ENCODE results near the gene PRDM7. TPM values are rescaled to one million over a fixed set of nuclear protein-coding genes. Genes with fewer than 3 reads are reported as not detected.

Gene PRDM7
- total and polyA plus RNA-seq, 9 of the 15 experiments (the other 6 are each of a cell fraction or from before 2014, with no cell fraction given), result not detected

DNA sequence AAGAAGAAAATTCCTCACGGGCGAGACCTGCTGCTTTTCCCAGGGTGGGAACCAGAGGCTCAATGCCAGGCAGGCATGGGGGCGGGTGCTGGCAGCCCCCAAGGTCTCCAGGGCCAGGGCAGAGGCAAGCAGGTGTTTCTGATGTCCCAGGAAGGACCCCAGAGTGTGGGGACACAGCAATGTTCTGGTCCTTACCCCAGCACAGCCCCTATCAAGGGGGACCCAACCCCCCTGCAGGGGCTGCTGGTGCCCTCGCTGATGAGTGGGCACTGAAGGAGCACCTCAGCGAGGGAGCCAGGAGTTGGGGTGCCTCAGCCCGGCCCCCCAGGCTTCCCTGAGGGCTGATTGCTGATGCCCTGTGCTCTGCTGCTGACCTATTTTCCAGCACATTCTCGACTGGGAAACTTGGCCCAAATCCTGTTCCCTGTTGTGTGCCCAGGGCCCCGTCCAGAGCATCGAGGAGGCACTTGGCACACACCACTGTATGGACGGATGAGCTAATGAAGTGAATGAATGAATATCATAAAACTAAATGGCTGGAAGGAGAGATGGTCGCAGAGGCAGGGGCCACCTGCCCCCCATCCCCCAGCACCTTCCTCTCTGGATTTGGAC, 60.7 kb downstream of the PRDM7 start (continued):
- no peak for TF ChIP-seq NR2F6 (CRISPR knock-in tag; IDR thresholded peaks at IDR 0.05)
- no peak for TF ChIP-seq ZC3H4 (CRISPR knock-in tag; IDR thresholded peaks at IDR 0.05; ENCODE audit: borderline replicate concordance)
- TF ChIP-seq KLF16 (IDR thresholded peaks at IDR 0.05), result no peak
- TF ChIP-seq ATF1 (CRISPR knock-in tag; IDR thresholded peaks at IDR 0.05), result no peak
- no peak for TF ChIP-seq ATF1 (tag; IDR thresholded peaks at IDR 0.05)
- TF ChIP-seq, protein P1, sequence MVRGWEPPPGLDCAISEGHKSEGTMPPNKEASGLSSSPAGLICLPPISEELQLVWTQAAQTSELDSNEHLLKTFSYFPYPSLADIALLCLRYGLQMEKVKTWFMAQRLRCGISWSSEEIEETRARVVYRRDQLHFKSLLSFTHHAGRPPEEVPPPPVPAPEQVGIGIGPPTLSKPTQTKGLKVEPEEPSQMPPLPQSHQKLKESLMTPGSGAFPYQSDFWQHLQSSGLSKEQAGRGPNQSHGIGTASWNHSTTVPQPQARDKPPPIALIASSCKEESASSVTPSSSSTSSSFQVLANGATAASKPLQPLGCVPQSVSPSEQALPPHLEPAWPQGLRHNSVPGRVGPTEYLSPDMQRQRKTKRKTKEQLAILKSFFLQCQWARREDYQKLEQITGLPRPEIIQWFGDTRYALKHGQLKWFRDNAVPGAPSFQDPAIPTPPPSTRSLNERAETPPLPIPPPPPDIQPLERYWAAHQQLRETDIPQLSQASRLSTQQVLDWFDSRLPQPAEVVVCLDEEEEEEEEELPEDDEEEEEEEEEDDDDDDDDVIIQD (CRISPR knock-in tag; IDR thresholded peaks at IDR 0.05), result no peak
- TF ChIP-seq SIN3A (IDR thresholded peaks at IDR 0.05; ENCODE audit: borderline replicate concordance in 2 of 2, control insufficient read depth in 1 of 2, low read depth in 2 of 2, low read length in 2 of 2), result no peak
- no peak for TF ChIP-seq KAT8 (IDR thresholded peaks at IDR 0.05; ENCODE audit: low read depth)

DNA sequence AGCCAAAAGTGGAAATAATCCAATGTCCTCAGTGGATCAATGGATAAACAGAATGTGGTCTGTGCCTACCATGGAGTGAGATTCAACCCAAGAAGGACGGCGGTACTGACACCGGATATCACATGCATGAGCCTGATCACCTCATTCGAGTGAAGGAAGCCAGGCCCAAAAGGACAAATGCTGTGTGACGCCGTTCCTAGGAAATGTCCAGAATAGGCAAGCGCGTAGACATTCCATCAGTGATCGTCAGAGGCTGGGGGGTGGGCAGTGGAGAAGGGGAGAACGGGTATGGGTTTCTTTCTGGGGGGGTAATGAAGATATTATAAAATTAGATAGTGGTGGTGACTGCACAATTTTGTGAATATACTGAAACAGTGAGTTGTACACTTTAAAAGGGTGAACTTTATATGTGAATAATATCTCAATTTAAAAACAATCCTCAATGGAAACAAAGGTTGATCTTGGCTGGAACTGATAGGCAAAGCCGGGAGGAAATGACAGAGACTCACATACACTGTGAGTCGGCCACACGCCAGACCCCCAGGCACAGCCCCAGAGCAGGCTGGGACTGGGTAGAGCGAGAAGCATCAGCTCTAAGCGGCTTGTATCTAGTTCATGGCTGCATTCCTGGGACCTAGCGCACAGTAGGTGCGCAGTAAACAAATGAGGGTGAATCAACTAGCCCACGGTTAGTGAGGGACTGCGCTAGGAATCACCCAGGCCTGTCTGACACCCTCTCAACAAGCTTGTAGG, 61.4 kb downstream of the PRDM7 start:
- CTCF ChIA-PET (ENCODE audit: low intra/inter-chr PET ratio), result no interaction called here
- intact Hi-C loops (cut with micrococcal nuclease), result no loop called here
- H3K4me3 ChIP-seq, result no peak overlapping the region
- POLR2A ChIA-PET, result interaction anchor here (0.5 kb wide), 1 partner anchor 105 kb away, joined by 3 read pairs; no protein-coding TSS in a partner anchor
- H3K4me2 ChIP-seq (ENCODE audit: insufficient read depth, low read length), result no peak overlapping the region
- no peaks in the 10 kb centered on the region for H3K9me1 ChIP-seq (ENCODE audit: control insufficient read depth, insufficient read depth, low read length)
- H3K79me2 ChIP-seq (ENCODE audit: control insufficient read depth, insufficient read depth, low read length), result 0 out of 3 replicates have a peak, but pooled peaks cover 6% of the 10 kb centered on the region
- no peak for DNase-seq (ENCODE audit: extremely low read depth in 1 of 4, low spot score in 3 of 4)
- H2AFZ ChIP-seq (ENCODE audit: low read depth, low read length), result no peak overlapping the region
- no peak overlapping the region for H3K27ac ChIP-seq (ENCODE audit: extremely low read depth, low read depth, low read length)
- TF ChIP-seq ZKSCAN1 (IDR thresholded peaks at IDR 0.05; ENCODE audit: low read depth, low read length) (peak; percentile 98), NFIC (IDR thresholded peaks at IDR 0.05) (no peak), ZFPM2 (CRISPR knock-in tag; IDR thresholded peaks at IDR 0.05) (no peak), ERF (CRISPR knock-in tag; IDR thresholded peaks at IDR 0.05) (no peak)
- WGBS (ENCODE audit: insufficient coverage, low coverage, missing lambda C conversion rate), result 82% methylated on average over 19 of the region's 19 CpGs
- peaks cover 5 to 42% of the 10 kb centered on the region in 2 experiments; a peak in 4 of 5 replicates for H3K4me1 ChIP-seq (replicated peaks in 1 of 2; ENCODE audit: control insufficient read depth in 2 of 2, insufficient read depth in 2 of 2, low read length in 2 of 2)
- FAIRE-seq, result no peak
- H4K20me1 ChIP-seq (replicated peaks; ENCODE audit: control insufficient read depth, insufficient read depth, low read length), result no peaks in the 10 kb centered on the region
- ATAC-seq, result no peak
- H3K9ac ChIP-seq (ENCODE audit: insufficient read depth in 1 of 2, low read depth in 2 of 2, low read length in 2 of 2), result peak overlapping the region in 1 of 2 experiments; percentile 38; a peak in 1 of 4 replicates
- no peaks in the 10 kb centered on the region for H3K36me3 ChIP-seq (ENCODE audit: control insufficient read depth, insufficient read depth, low read length)
- in situ Hi-C loops (cut with MboI), result no loop called here
- H3K27me3 ChIP-seq (ENCODE audit: control insufficient read depth in 2 of 2, insufficient read depth in 2 of 2, low read length in 2 of 2), result no peaks in the 10 kb centered on the region; a peak in 1 of 5 replicates
- no TSS peak for BruUV-seq (replicated peaks)
- no peaks in the 10 kb centered on the region for H3K9me3 ChIP-seq (replicated peaks; ENCODE audit: control insufficient read depth, insufficient read depth, low read depth, low read length)

Measured in K562 (cell line).